ENCODE measurements around the gene TMEM181. TPM values are rescaled to one million over a fixed set of nuclear protein-coding genes. Genes with fewer than 3 reads are reported as not detected.
A peak's percentile ranks its signal among the peaks of the same experiment; 100 is the strongest.
"Not testable (repeated sequence)": the region's sequence is repeated elsewhere in the genome, so short reads cannot be mapped to it uniquely, and the experiment has no call there.

Gene TMEM181
- total RNA-seq, 1 donor from 2014 or later = 27.4 TPM

DNA sequence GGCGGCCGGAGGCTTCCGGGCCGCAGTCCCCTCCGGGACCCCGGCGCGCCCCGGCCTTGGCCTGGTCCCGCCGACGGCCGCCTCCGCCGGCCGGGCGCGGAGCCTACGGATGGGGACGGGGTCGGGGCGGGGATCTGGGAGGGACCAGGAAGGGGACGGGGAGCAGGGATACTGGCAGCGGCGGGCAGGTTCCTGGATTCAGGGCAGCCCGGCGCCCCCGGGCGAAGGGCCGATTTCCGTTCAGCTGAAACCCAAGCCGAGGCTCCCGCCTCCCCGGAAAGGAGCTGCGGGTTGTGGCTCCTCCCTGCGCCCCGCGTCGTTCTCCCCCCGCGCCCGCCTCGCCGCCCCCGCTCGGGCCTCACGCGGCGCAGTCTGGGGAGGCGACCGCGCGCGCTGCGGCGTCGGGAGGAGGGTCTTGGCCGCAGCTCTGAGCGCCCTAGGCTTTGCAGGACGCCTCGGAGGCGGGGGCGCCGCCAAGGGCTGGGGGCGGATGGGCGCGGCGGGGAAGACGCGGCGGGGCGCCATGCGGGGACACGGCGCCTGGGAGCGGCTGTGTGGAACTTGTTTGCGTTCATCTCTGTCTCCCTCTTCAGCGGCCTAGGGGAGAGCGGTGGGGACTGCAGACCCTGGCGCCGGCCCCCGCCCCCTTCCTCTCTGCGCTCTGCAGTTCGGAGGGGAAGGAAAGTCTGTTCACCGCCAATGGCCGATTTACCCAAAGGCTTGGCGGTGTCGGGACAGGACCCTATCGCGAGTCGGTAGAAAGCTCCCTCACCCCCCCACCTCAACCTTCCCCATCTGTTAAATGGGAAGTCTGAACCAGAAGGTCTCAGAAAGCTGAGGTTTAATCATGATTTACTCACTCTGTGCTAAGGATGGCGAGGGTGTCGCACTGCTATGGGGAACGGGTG, 22.7 kb upstream of the TMEM181 start:
- DNase-seq (ENCODE audit: low spot score) = peak; percentile 65

DNA sequence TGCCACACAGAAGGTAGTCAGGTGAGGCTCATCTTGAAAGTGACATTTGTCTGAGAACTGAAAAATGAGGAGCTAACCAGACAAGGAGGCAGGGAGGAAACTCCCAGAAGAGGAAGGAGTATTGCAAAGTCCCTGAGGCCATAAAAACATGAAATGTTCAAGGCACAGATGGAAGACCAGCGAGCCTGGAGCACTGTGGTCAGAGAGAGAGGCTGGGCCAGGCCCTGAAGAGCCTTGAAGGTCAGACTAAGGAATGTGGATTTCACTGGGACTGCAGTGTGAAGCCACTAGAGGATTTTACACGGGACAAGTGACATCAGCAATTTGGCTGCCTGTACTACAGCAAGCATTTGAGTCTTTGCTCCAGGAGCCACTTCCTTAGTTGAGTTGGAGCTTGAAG, 21.1 kb upstream of the TMEM181 start:
- DNase-seq (ENCODE audit: low spot score) = no peak

DNA sequence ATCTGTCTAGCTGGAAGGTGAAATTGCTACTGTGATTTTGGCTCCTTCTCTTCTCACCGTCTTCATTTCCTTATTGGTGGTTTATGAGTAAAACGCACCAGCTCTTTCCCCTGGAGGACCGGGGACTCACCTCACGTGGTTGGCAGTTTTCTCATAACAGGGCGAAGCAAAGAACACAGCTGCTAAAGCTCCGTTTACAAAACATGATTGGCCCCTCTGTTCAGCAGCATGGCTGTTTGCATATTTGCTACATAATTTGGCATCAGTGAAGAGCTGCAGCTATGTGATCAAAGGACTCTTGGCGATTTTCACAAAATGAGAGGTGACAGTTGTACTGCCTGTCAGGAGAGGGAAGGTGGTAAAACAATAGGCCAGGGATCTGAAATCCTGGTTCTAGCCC, 20.5 kb upstream of the TMEM181 start:
- DNase-seq (ENCODE audit: low spot score) = no peak

DNA sequence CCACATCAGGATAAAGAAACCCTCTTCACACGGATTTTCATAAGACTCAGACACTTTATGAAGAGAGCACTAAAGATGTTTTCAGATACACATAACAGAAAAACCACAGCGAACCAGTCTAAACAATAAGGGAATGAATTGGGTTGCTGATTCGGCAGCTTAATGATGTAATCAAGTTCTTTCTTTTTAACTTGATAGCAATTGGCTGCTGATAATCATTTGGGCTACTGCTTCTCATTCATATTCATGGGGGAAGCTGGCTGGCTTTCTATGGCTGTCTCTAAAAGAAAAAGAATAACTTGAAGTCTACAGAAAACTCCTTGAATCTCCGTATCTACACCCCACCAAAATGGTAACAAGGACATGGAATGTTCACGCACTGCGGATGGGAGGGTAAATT, 20.0 kb upstream of the TMEM181 start:
- DNase-seq (ENCODE audit: low spot score) = no peak

DNA sequence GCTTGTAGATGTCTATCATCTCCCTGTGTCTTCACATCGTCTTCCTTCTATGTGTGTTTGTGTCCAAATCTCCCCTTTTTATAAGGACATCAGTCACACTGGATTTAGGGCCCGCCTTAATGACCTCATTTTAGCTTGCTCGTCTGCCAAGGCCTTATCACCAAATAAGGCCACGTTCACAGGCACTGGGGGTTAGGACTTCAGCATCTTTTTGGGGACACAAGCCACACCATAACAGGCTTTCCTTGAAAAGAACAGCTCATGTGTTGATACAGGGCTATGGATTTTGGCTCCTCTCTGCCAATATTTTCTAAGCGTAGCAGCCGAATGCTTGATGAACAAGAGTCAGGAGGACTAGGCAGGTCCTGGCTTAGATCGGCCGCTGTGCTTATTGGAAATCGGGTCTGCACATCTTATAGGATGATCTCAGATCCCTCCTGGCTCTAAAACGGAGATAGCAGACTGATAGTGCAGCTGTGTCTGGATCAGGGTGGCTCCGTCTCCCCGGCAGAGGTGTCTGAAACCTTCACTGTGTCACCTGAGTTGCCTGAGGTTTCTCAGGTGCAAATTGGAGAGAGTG, 16.2 kb upstream of the TMEM181 start:
- DNase-seq (ENCODE audit: low spot score) = no peak

DNA sequence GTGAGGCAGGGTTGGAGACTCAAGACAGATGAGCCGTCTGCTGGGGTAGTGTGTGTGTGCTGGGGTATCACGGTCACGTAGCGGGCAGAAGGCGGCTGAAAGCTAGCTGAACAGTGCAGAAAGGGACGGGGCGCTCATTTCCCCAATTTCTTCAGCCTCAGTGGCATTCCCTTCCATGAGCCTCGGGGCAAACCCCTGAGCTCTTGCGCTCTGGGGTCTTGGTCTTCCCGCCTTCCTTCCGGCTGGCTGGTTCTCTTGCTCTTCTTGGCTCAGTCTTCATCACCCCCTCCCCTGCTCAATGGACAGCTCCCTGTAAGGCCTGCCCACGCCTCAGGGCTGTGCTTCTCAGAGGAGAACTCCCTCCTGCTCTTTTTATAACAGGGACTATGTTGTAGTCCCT, 15.5 kb upstream of the TMEM181 start:
- DNase-seq (ENCODE audit: low spot score) = no peak

DNA sequence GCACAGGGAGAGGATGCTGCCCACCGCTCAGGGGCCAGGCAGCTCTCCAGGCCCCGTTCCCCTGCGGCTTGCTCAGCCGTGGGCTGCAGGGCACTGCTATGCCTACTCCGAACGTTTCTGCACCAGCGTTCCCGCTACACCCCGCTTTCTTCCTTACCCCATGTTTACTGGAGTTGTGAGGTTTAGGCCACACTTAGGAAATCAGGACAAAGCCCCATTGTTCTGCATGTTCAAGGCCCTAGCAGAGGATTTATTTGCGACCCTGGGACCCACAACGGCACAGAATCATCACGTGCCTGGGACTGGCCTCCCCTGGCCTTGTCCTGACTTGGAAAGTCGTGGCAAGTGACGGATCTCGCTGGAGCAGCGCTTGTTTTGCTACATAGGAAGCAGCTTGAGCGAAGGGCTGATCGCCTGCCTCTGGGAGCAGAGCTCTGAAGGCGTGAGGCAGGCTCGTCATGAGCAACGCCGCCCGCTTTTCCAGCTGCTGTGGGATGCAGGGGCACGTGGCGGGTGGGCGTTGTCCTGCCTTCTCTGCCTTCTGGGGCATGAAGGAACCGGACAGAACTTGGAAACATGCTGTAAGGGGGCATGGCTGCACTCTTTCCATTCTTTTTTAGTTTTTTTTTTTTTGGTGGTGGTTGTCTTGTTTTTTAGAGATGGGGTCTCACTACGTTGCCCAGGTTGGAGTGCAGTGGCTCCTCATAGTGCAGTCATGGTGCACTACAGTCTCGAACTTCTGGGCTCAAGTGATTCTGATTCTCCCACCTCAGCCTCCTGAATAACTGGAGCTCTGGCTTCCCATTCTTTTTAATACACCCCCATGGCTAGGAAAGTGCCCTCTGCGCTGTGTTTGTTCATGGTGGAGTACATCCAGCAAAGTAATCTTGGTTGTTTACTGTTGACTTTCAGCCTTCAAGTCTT, 14.6 kb upstream of the TMEM181 start:
- DNase-seq (ENCODE audit: low spot score) = no peak

DNA sequence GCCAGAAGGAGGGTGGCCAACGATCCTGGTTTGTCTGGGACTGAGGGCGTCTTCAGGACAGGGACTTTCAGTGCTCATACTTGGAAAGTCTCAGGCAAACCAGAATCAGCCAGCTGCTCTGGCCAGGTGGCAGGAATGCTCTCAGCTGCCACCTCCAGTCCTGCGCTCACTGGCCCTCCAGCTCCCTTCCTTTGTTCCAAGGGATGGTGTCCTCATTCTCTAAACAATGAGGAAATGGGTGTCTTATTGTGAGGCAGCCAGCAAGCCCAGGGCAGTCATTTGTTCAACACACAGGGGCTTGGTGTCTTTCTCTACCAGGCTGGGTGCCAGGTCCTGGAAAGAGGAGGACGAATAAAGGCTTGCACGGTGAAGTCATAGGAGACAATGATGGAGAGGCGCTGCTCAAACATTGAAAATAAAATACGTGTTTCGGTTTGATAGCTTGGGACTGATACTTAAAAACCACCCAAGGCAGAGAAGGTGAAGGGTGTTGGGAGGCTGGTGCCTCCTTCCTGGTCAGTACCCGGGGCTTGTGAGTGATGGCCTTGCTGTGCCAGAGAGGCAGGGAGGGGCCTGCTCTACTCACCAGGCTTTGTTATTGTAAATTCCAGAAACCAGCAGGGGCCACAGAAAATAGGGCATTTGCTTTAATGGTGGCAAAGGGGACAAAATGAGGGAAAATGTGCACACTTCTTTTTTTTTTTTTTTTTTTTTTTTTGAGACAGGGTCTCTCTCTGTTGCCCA, 11.3 kb upstream of the TMEM181 start:
- no peak for DNase-seq (ENCODE audit: low spot score)

DNA sequence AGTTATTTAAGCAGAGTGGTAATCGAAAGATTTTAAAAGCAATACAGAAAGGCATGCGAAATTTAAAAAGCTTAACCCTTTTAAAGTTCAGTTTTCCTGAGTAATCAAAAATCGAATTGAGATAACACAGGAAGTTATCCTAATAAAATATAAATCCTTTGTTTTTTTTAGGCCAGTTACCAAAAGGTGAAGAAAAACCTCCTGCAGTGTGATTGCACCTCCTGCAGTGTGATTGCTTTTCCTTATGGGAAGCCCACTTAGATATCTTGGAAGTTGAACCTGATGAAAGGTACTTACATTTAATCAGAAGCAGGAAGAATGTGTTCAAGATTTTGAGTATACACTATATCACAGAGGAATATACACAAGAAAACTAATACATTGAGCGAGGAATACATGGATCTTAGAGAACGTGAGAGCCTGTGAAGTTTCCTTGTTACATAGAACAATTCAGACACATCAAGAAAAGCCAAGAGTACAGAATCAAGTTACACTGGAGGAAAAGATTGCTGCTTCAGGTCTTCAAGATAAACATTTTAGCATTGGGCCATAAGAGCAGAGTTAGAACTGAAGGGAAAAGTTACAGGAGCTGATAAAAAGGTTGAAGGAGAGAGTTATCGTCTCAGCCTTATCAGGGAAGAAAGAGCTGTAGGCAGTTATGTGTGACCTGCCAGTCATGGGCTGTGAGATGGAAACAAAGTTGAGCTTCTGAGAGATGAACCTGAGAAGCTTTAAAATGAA, 7.7 kb upstream of the TMEM181 start:
- DNase-seq (ENCODE audit: low spot score) = no peak

DNA sequence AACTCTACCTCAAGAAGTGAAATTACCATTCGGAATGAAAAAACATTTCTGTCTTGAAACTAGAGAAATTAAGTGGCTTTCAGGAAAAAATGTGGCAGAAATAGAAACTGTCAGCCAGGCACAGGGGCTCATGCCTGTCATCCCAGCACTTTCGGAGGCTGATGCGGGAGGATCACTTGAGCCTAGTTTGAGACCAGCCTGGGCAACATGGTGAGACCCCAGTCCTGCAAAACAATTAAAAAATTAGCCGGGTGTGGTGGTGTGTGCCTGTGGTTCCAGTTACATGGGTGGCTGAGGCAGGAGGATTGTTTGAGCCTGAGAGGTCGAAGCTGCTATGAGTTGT, 7.1 kb upstream of the TMEM181 start:
- DNase-seq (ENCODE audit: low spot score) = no peak

DNA sequence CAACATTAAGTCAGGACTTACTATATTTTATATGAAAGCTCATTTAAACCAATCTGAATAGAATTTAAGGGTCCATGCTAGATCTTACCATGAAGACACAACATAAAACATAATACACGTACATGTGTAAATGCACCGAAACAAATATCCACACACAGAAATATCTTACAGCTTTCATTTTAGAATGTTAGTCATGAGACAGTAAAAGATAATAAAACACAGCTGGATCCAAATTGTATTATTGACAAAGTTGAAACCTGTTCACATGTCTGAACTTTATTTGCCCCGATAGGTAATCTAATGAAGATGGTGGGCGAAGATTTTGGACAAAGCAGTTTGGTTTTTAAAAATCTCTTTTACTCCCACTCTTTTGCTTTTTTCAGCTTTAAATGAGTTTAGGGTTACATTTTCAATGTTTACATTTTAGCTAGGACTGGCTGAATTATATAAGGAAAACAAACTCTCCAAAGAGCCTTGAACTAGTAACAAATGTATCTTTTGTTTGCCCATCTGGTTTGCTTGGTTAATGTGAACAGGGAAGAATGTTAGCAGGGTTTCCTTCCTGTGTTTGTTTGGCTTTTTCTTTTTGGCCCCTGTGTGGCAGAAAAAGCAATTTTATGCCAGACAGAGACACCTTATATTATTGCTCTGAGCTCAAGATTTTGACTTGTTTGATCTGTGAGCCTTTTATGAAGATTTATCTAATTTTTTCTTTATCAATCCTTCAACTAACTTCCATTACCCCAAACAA, 5.1 kb upstream of the TMEM181 start:
- no peak for DNase-seq (ENCODE audit: low spot score)

DNA sequence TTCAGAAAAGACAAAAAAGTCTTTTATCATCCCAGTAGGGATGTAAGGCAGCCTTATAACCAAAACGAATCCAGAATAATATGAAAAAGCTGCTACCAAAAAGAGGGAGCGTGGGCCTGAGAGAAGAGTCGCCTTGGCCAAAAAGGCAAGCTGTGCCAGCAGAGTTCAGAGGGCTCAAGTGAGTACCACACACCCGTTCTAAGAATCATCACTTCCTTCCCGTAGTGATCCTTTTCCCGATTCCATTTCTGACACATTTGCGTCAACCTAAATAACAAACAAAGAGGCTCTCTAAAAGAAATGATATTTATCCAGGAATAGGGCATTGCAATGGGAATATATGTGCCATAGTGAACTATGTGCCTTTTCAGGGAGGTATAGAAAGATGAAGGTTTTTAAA, 3.8 kb upstream of the TMEM181 start:
- no peak for DNase-seq (ENCODE audit: low spot score)

DNA sequence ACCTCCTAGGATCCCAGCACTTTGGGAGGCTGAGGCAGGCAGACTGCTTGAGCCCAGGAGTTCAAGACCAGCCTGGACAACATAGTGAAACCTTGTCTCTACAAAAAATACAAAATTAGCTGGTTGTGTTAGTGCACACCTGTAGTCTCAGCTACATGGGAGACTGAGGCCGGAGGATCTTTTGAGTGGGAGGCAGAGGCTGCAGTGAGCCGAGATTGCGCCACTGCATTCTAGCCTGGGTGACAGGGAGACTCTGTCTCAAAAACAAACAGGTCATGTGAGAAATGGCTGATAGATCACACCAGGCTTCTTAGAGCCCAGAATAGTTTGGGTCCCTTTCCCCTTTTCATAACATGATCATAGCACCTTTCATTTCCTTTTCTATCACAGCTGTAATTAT, 2.8 kb upstream of the TMEM181 start:
- DNase-seq (ENCODE audit: low spot score) = not testable (repeated sequence)

DNA sequence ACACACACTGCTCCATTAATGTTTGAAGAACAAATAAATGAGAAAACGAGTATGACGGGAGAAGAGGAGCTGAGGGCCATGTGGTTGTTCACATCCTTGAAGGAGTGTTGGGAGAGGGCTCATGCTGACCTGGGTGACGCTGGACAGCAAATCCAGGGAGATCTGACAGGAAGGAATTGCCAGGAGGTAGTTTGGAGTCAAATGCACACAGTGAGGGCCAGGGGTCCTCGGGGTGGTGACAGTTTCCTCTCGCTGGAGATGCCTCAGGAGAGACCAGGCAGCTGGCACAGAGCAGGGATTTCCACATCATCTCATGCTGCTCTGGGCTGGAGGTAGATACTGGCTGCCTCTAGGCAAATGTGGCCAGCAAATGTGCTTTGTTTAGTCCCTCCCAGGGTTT, 2.0 kb upstream of the TMEM181 start:
- no peak for DNase-seq (ENCODE audit: low spot score)

DNA sequence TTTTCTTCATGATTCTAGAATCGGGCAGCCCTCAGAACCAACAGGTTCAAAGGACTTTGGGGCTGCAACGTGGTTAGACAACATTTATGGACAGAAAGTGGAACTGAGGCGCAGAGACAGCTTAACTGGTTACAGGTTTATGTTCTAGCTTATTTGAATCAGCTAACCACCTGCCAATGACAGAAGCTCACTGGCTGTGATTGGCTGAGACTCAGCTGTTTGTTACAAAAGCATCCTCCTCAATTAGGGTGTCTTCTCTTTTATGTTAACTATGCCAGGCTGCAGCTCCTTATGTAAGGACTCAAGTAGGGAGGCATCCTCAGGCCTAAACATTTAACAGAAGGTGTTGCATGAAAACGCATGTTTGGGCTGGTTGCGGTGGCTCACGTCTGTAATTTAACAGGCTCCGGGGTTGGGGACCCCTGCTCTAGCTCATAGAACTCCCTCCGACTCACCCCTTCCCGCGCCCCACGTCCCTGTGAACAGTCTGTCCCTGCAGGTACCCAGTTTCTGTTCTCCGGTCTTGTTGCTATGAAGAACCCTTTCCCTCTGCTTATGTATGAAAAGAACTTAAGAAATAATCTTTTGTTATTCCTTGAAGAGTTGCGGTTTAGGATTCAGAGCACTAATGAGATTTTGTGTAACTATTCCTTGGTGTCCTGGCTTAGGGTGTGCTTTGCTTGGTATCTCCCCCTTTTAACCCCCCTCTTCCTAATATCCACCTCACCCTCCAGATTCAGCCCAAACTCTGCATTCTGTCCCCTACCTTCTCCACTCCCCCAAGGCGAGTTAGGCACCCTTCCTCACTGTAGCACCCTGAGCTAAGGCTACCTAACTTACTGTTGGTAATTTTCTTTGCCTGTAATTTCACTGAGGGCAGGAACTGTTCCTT, 1.2 kb upstream of the TMEM181 start:
- DNase-seq (ENCODE audit: low spot score) = no peak

DNA sequence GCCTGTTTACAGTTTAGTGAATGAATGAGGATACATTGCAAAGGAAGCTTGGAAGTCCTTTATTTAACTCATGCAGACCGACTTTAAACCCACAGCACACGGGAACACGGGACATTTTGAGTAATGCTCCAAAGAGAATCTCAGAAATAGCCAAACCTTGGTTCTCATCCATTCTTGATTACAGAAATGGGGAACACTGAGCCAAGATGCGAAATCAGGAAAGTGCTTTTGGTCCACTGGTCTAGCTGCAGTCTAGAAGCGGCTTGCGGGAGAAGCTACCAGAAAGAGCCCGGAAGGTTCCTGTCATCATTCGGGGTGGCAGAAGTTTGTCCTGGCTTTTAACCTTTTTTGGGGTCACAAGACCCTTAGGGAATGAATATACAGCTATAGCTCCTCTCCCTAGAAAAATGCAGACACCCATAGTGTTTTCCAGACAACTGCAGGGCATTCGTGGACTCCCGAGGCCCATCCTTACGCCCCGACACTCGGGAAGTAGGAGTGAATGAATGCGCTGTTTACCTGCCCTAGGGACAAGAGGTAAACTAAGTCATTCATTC, 475 bp upstream of the TMEM181 start:
- no peak for DNase-seq (ENCODE audit: low spot score)

DNA sequence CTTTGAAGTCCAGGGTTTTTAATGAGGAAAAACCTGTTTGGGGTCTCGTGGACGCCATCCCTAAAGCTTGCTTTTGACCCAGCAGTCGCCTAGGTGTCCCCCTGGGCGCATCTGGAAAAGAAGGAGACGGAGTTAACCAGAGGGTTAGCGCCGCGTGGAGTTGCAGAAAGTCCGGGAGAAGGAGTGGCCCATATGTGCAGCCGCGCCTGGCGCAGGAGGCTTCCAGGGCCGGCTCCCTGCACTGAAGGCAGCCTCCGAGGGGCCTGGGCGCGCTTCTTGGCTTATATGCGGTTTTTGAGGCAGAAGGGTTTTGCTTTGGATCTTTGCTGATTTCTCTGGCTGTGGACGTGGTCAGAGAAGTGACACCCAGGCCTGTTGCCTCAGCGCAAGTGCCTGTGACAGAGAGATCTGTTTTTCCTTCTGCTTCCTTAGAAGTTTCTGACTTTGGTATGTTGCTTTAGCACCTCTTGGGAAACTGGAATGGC, 987 bp downstream of the TMEM181 start:
- peak; percentile 34 for DNase-seq (ENCODE audit: low spot score)

DNA sequence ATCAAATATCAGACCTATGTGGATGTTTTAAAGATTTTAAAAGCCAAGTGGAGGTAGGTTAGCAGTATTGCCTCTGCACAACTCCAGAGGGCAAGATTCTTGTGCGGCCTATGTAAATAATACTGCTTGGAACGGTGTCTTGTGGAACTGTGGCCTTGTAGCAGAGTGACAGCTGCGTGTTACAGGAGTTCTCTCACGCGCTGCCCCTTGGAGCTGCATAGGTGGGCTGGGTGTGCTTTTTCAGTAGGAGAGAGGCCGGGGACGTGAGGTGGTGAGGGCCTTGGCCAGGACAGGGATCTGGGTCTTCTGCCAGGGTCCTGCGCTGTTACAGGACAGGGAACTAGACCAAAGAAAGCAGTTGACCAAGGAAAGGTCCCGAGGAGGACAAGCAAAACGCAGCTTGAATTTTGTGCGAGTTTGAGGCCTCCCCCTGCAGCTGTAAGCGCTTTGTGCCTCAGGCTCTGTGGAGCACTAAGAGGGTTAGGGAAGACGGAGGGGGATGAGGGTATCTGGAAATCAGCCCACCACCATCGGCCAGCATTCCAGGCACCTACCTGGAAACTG, 1.5 kb downstream of the TMEM181 start:
- DNase-seq (ENCODE audit: low spot score) = no peak

Measured in umbilical cord (tissue), 2 donors.